GM21737 (cell line): ENCODE results near the gene EIF3D.

Experiments used
- ATAC-seq: cut with Tn5 transposase; IDR thresholded peaks from one replicate; pipeline ENCODE4 v1.9.1; 2021; ENCODE audit warnings: mild to moderate bottlenecking, moderate library complexity; ENCODE audit not compliant: unreplicated experiment

EIF3D gene

GRCh38 chr22:36510384-36510783 lies 18.6 kb downstream of the EIF3D start:
- no peak for ATAC-seq

GRCh38 chr22:36507518-36508010 lies 21.4 kb downstream of the EIF3D start:
- no peak for ATAC-seq

DNA sequence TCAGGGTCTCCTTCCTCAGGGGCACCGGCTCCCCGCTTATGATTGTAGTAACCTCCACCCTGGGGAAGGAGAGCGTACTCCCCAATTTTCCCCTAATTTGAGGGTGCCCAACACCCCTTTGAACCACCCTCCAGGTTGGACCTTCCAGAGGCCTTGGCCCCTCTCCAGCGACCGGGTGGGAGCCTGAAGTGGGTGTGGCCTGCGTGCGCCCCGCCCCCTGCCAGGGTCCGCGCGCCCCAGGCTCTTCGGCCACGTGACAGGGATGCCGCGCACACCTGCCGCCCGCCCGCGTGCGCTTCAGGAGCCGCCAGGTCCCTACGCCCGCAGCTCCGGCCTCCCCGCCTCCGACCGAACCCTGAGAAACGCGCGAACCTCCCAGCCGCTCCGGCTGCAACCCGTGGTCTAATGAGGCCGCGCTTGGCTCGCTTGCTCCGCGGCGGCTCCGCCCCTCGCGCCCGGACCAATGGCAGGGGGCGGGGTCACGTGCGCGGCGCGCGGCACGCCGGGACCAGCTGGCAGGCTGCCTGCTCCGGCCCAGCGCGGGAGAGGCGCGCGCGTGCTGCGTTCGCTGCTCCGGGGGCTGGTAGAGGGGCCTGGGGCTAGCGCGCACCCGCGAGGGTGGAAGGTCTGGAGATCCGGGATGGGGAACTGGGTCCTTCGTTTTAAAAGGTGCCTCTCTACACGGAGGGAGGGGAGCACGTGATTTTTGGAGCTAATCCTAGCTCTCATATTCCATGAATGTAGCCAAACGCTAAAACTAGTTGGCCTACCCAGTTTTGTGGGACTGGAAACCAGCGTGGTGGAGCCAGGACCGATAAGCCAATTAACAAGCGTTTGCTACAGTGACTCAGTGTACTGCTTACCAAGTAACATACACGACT lies 22.1 kb downstream of the EIF3D start, which contains the start of gene FOXRED2:
FOXRED2 (minus strand) TSS at position 404 of the 881 bp plus-strand sequence. CDS start 618 bp downstream, outside the sequence.
- peak; percentile 78 for ATAC-seq

- no peak for ATAC-seq
Observed at GRCh38 chr22:36505998-36506635, 22.8 kb downstream of the EIF3D start.

GRCh38 chr22:36497910-36498665 lies 30.9 kb downstream of the EIF3D start:
- ATAC-seq: no peak

GRCh38 chr22:36493690-36494110 lies 35.3 kb downstream of the EIF3D start:
- peak; percentile 61 for ATAC-seq

- ATAC-seq: no peak
Observed at GRCh38 chr22:36492109-36492508, 36.9 kb downstream of the EIF3D start.

DNA sequence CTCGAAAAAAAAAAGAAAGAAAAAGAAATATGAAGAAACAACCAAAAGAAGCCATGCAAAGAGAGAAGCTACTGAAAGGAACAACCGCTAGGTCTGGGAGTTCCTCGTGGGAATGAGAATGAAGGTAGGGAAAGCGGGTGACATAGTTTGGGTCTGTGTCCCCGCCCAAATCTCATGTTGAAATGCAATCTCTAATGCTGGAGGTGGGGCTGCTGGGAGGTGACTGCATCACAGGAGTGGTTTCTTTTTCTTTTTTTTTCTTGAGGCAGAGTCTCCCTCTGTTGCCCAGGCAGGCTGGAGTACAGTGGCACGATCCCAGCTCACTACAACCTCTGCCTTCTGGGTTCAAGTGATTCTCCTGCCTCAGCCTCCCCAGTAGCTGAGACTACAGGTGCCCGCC lies 37.8 kb downstream of the EIF3D start:
- no peak for ATAC-seq

- no peak for ATAC-seq
Observed at GRCh38 chr22:36486619-36487384, 42.2 kb downstream of the EIF3D start.

DNA sequence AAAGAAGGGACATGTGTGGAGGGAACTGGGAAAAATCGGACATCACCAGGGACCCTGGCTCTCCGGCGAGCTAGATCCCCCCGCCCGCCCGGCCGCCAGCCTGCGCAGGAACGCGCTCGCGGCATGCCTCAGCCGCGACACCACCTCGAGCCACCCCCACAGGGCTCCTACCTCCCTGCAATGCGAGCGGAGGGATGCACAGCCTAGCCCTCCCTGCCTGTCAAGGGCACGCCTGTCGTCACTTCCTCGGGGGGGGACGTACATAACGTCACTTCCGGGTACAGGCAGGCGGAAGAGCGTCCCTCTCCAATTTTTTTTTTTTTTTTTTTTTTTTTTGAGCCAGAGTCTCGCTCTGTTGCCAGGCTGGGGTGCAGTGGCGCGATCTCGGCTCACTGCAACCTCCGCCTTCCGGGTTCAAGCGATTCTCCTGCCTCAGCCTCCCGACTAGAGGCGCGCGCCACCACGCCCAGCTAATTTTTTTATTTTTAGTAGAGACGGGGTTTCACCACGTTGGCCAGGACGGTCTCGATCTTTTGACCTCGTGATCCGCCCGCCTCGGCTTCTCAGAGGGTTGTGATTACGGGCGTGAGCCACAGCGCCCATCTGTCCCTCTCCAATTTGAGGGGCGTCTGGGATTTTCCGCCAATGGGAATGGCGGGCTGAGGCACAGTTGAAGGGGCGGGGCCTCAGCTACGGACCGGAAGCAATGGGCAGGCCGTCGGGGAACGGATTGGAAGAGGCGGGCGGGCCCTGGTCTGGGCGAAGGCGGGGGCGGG lies 47.4 kb downstream of the EIF3D start, which contains the start of gene TXN2:
TXN2 (minus strand) TSS at position 248 of the 776 bp plus-strand sequence. CDS start 803 bp downstream, outside the sequence.
- peak; percentile 68 for ATAC-seq

- no peak for ATAC-seq
Observed at GRCh38 chr22:36480941-36481392, 48.0 kb downstream of the EIF3D start.

GRCh38 chr22:36478966-36479365 lies 50.0 kb downstream of the EIF3D start:
- no peak for ATAC-seq

GRCh38 chr22:36475341-36475740 lies 53.6 kb downstream of the EIF3D start:
- no peak for ATAC-seq

DNA sequence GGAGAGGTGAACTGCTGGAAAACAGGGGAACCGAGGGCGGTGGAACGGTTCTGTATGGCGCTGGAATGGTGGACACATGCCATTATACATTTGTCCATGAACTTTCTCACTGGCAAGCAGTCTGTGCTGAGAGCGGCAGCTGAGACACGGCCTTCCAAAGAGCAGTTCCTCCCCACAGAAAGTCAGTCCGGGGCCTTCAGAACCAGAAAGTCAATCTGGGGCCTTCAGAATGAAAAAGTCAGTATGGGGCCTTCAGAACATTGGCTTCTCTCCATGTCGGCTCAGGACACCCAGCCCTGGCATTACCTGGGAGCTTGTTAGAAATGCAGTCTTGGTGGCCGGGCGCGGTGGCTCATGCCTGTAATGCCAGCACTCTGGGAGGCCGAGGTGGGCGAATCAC lies 56.3 kb downstream of the EIF3D start:
- ATAC-seq: no peak

- no peak for ATAC-seq
Observed at GRCh38 chr22:36471341-36471821, 57.6 kb downstream of the EIF3D start.

DNA sequence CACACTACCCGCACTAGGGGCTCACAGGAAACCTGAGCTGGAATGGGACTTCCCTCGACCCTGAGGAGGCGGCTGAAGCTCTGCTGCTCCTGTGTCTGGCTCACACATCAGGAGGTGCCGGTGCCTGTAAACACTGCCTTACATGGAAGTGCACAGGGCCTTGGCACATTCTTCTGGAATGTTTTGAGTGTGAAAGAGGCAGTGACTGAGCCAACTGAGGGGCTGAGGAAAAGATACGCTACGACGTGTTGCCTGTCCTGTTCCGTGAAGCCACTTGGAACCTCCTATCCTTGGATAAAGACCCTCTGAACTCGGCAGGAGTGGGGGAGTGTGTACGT lies 58.0 kb downstream of the EIF3D start:
- ATAC-seq: no peak

DNA sequence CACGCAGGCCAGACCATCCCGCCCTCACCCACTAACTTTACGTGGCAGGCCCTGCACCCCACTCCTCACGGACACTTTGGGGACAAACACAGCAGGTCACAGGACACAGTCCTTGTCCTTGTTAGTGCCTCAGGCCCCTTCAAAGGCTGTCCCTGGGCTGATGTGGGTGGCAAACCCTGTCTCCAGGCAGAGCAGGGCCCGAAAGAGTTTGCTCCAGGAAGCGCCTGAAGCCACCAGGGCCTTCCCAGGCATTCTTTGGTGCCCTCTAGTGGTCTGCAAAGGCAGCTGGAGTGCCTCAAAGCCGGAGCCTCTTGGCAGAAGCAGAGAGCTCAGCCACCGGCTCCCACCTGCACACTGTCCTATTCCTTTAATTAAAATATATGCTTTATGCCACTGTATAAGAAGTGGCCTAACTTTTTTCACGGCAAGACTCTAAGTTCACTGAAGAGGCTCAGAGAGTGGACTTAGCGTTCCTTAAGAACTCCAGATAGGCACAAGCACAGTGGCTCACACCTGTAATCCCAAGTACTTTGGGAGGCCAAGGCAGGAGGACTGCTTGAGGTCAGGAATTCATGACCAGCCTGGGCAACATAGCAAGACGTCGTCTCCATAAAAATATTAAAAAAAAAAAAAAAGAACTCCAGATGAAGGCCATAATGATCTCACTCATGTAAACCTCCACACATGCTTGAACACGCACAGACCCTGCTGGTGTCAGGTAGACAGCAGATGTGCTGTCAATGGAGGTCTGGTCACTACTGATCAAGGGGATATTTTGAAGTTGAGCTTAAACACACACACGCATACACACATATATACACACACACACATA lies 58.6 kb downstream of the EIF3D start:
- ATAC-seq: no peak

DNA sequence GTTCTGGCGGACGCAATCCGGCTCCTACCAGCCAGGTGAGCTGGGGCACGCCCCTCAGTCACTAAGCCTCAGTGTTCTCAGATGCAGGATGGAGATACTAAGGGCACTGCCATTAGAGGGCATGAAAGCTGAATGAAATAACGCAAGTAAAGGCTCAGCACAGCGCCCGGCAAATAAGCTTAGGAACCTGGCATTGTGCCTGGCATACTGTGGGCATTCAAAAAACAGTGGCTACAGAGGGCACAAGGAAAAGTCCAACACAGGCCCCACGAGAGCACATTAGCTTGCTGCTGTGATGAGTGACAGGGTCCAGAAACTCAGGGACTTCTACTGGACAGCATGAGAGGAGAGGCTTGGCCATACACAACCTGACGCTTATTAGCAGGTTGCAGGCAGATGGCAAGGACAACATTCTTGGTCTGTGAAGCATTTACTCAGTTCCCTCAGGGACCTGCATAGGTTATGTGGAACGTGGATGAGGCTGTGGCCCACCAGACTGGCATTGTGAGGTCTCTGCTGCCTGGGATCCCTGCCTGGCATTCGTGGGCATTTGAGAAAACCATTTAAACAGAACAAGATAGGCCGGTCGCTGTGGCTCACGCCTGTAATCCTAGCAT lies 59.8 kb downstream of the EIF3D start:
- ATAC-seq: no peak
